SK-N-MC (cell line): ENCODE data around the gene ZNF207.
"Not testable (repeated sequence)": the region's sequence is repeated elsewhere in the genome, so short reads cannot be mapped to it uniquely, and the experiment has no call there.

Source experiments
- DNase-seq: peaks from one replicate; pipeline ENCODE4 v3.0.0-alpha.2; 2011; ENCODE audit warnings: low read depth, low spot score
- H3K27ac ChIP-seq: fragments of 200-600 bp; sonication (generic); 2 replicates; pipeline ENCODE4 v1.5.1; 2016; ENCODE audit warnings: mixed run types
- H3K36me3 ChIP-seq: fragments of 200-600 bp; sonication (generic); 2 replicates; pipeline ENCODE4 v1.6.1; 2017; ENCODE audit warnings: antibody characterized with exemption, low read length, mixed read lengths; ENCODE audit not compliant: insufficient read depth
- H3K4me3 ChIP-seq: fragments of 200-600 bp; sonication (generic); 2 replicates; pipeline ENCODE4 v1.5.1; 2016
- H3K9ac ChIP-seq: fragments of 200-600 bp; sonication (generic); 2 replicates; pipeline ENCODE4 v1.8.0; 2017; ENCODE audit warnings: mixed run types, mixed read lengths; ENCODE audit not compliant: insufficient read length
- H3K9me3 ChIP-seq: fragments of 200-600 bp; sonication (generic); 2 replicates; pipeline ENCODE4 v1.6.1; 2017; ENCODE audit warnings: low read depth, mild to moderate bottlenecking, antibody characterized with exemption, low read length, moderate library complexity, mixed read lengths
- EZH2 ChIP-seq: fragments of 200-600 bp; sonication (generic); IDR thresholded peaks from one replicate; pipeline ENCODE4 v1.6.1; 2017; ENCODE audit warnings: antibody characterized with exemption
- FOXP2 ChIP-seq: optimal IDR thresholded peaks from 2 replicates; pipeline ENCODE3; 2011; ENCODE audit warnings: mild to moderate bottlenecking, moderate library complexity; ENCODE audit not compliant: insufficient read depth; ENCODE audit errors: extremely low read length, control extremely low read depth
- POLR2AphosphoS5 ChIP-seq: IDR thresholded peaks from 2 replicates; pipeline ENCODE4 v1.6.1; 2012; ENCODE audit warnings: mild to moderate bottlenecking, low read depth, low read length, borderline replicate concordance

The ZNF207 gene

DNA sequence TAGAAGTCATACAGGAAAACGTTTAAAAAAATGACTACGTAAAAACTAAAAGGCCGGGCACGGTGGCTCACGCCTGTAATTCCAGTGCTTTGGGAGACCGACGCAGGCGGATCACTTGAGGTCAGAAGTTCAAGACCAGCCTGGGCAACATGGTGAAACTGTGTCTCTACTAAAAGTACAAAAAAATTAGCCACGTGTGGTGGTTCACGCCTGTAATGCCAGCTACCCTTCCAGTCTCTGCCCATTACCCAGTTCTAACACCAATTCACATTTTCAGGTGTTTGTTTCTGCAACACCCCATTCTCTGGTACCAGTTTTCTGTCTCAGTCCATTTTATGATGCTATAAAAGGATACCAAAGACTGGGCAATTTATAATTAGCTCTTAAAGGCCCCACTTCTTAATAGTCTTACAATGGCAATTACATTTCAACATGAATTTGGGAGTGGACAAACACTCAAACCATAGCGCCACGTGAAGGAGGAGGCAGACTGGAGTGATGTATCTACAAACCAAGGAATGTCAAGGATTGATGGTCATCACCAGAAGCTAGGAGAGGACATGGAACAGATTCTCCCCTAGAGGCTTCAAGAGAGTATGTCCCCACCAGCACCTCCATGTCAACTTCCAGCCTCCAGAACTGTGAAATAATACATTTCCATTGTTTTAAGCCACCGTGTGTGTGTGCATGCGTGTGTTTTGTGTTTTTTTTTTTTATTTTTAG lies 7.2 kb upstream of the ZNF207 start:
- peak overlapping the region; percentile 79 for H3K4me3 ChIP-seq
- no peak for DNase-seq
- no peak for TF ChIP-seq EZH2
- no peak for TF ChIP-seq POLR2AphosphoS5
- TF ChIP-seq FOXP2 = no peak
- no peaks in the 10 kb centered on the region for H3K9me3 ChIP-seq
- no peak overlapping the region for H3K27ac ChIP-seq
- H3K9ac ChIP-seq = peak overlapping the region; percentile 72
- peaks cover 8% of the 10 kb centered on the region; the same call in 1 of the 2 replicates for H3K36me3 ChIP-seq

DNA sequence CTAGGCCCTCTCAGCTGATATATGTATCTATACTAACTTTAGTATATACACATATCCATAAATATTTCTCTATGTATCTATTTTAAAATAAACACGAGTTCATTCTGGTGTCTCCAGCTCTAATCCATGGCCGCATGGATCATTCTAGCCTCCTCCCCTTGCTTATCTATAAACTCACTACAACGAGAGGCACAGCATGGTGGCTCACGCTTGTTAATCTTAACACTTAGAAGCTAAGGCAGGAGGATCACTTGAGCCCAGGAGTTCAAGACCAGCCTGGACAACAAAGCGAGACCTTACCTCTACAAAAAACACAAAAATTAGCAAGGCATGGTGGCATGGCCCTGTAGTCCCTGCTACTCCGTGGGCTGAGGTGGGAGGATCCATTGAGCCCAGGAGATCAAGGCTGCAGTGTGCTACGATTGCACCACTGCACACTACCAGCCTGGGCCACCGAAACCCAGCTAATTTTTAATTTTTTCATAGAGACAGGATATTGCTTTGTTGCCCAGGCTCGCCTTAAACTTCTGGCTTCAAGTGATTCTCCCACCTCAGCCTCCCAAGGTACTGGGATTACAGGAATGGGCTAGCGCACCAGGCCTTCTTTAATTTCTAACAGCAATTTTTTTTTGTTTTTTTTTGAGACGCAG lies 3.9 kb upstream of the ZNF207 start:
- no peaks in the 10 kb centered on the region for H3K9me3 ChIP-seq
- no peak overlapping the region for H3K9ac ChIP-seq
- TF ChIP-seq FOXP2 (no peak), POLR2AphosphoS5 (no peak), EZH2 (no peak)
- H3K27ac ChIP-seq = no peak overlapping the region
- DNase-seq = no peak
- no peaks in the 10 kb centered on the region; the same call in 1 of the 2 replicates for H3K36me3 ChIP-seq
- no peak overlapping the region for H3K4me3 ChIP-seq

DNA sequence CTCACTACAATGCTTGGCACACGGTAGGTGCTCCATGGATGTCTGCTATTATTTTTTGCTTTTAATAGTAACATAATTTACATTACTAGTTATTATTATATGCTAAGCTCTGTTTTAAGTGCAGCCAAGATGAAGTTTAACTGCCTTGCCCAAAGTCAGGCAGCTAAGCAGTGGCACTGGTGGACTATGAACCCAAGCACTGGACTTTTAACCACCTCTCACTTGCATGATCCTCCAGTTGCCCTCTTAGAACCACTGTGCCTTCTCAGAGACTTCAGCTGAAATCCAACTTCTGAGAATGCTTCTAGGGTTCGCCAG lies 1.5 kb upstream of the ZNF207 start:
- Histone ChIP-seq H3K4me3 (no peak overlapping the region), H3K9ac (no peak overlapping the region), H3K9me3 (no peaks in the 10 kb centered on the region), H3K36me3 (peaks cover 23% of the 10 kb centered on the region), H3K27ac (no peak overlapping the region)
- DNase-seq = no peak
- TF ChIP-seq POLR2AphosphoS5 (no peak), EZH2 (no peak), FOXP2 (no peak)

DNA sequence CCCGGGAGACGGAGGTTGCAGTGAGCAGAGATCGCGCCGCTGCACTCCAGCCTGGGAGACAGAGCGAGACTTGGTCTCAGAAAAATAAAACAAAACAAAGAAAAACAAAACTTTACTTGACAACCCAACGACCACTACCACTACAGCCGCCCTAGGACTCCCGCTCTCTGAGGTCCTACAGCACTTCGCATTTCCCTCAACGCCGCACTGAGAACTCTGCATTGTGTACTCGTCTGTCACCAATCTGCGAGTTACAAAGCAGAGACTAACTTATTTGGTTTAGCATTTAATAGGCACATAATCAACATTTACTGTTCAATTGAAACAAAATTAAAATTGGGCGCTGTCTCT lies 479 bp upstream of the ZNF207 start:
- TF ChIP-seq POLR2AphosphoS5 = no peak
- TF ChIP-seq EZH2 = no peak
- TF ChIP-seq FOXP2 = no peak
- Histone ChIP-seq H3K4me3 (peak overlapping the region; percentile 90), H3K9ac (peak overlapping the region; percentile 99), H3K9me3 (no peaks in the 10 kb centered on the region), H3K36me3 (peaks cover 32% of the 10 kb centered on the region), H3K27ac (peak overlapping the region; percentile 96)
- no peak for DNase-seq

DNA sequence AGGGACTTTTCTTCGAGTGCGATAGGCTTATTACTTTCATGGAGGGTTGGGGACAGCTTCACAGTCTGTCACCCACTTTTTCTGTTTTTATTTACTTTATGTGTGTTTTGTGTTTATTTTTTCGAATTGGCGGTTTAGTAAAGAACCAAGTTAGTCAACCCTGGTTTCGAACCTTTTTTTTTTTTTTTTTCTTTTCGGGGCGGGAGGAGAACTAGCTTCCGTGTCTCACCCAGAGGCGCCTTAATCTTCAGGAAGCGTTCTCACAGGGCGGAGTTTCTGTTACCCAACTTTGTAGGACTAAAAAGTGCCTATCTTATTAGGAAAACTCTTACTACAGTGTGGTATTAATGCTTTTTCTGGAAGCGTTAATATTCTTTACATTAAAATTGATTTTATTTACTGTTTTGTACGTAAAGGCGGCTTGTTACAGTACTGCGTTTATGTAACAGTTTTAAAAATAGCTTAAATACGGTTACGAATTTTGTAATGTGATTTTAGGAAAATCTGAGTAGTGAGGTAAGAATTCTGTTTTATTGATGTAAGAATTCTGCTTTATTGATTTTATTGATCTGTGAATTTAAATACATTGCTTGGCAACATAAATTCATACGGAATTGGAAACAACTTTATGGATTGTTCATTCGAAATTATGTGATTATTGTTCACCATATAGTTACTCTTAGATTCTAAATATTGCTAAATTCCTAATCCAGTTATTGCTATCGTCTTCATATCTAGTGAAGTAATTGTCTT lies 885 bp downstream of the ZNF207 start:
- TF ChIP-seq FOXP2 (no peak), POLR2AphosphoS5 (no peak), EZH2 (no peak)
- Histone ChIP-seq H3K27ac (peak overlapping the region; percentile 96), H3K9me3 (no peaks in the 10 kb centered on the region), H3K9ac (peak overlapping the region; percentile 99), H3K4me3 (peak overlapping the region; percentile 90), H3K36me3 (peaks cover 45% of the 10 kb centered on the region)
- DNase-seq = no peak

DNA sequence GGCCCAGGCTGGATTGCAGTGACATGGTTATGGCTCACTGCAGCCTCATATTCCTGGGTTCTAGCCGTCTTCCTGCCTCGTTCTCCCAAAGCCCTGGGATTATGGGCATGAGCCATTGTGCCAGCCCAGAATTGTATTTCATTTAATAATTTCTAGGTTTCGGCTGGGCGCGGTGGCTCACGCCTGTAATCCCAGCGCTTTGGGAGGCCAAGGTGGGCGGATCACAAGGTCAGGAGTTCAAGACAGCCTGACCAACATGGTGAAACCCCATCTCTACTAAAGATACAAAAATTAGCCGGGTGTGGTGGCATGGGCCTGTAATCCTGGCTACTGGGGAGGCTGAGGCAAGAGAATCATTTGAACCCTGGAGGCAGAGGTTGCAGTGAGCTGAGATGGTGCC lies 2.8 kb downstream of the ZNF207 start:
- not testable (repeated sequence) for H3K9me3 ChIP-seq, DNase-seq, H3K27ac ChIP-seq
- H3K9ac ChIP-seq = peak overlapping the region; percentile 99
- peaks cover 60% of the 10 kb centered on the region for H3K36me3 ChIP-seq
- H3K4me3 ChIP-seq = peak overlapping the region; percentile 90

DNA sequence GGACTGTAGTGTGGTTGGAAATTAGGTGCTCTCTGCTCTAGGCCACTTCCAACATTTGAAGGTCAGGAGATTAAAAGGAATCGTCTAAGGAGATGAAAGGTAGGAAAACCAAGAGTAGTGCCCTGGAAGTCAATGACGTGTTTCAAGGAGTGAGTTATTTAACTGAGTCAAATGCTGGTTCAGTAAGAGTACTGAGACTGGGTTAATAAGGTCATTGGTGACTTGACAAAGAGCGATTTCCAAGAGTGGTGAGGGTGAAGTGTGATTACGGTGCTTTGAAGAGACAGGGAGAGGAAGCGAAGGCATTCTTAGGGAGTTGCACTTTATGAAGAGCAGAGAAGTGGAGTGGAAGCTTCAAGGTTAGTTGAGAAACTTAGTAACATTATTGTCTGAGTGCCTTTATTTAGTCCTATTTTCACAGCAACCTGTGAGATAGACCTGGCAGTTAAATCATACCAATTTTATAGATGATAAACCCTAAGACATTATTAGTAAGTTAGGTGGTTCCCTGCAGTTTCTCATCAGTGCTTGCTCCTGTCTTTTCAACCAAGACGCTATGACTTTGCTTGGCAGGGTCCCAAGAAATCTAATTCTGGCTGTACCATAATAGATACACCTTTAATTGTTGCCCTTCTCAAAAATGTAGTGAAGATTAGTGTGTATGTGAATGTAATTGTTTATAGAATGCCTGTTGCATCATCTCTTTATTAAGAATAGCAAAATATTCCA lies 5.9 kb downstream of the ZNF207 start:
- H3K27ac ChIP-seq = peak overlapping the region; percentile 71
- H3K4me3 ChIP-seq = 0 out of 2 replicates have a peak overlapping the region, but pooled peaks have one; percentile 36
- no peak for DNase-seq
- H3K36me3 ChIP-seq = peaks cover 89% of the 10 kb centered on the region
- no peaks in the 10 kb centered on the region for H3K9me3 ChIP-seq
- no peak for TF ChIP-seq POLR2AphosphoS5
- no peak for TF ChIP-seq EZH2
- no peak for TF ChIP-seq FOXP2
- peak overlapping the region; percentile 20 for H3K9ac ChIP-seq

DNA sequence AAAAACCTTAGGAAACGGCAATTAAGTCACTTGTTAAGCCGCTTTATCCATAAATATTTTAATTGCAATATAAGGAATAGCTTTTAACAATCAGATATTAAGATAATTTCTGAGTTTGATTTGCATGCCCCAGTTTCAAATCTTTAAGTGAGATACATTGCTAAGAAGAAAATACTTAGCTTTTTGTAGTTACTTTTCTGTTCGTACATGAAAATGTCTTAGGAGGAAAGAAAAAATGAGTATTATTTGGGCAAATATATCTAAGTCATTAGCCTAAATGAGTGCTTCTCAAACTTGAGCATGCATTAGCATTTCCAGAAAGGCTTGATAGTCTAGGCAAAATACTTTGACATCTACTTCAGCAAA lies 6.4 kb downstream of the ZNF207 start:
- Histone ChIP-seq H3K9ac (peak overlapping the region; percentile 20), H3K27ac (peak overlapping the region; percentile 71), H3K36me3 (peaks cover 92% of the 10 kb centered on the region), H3K4me3 (no peak overlapping the region), H3K9me3 (no peaks in the 10 kb centered on the region)
- DNase-seq = no peak
- no peak for TF ChIP-seq FOXP2
- no peak for TF ChIP-seq POLR2AphosphoS5
